ACHN (cell line): ENCODE results near the gene ATRNL1.

Experiments
- DNase-seq: peaks from one replicate; pipeline ENCODE4 v3.0.0-alpha.2; 2015
- in situ Hi-C: cut with HindIII; loops from 2 replicates; pipeline ENCODE4 v1.10.0; 2017; ENCODE audit warnings: low sequenced_read_pairs, low pct_ligation_motif_present, low pct_unique_long_range_greater_than_20kb

ATRNL1 gene

GRCh38 chr10:115844591-115844990 lies 751.4 kb downstream of the ATRNL1 start:
- no peak for DNase-seq
- in situ Hi-C loops, result no loop called here

DNA sequence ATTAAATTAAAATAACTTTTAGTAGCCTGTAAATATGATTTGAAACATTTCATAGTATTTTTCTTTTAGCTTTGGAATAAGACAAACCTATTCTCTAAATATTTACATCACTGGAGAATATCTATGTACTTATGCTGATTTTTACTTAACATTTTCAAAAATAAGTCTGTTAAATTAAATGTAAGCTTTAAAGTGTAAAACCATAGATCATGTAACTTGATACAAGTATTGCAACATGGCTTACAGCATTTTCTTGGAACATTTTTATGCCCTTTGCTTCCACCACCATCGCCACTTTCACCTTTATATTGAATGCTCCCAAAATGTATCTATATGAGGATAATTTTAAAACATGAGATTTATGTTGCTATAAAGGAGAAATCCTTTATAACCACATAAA lies 752.8 kb downstream of the ATRNL1 start:
- no peak for DNase-seq
- in situ Hi-C loops, result no loop called here

GRCh38 chr10:115846528-115846927 lies 753.4 kb downstream of the ATRNL1 start:
- in situ Hi-C loops, result no loop called here
- no peak for DNase-seq

DNA sequence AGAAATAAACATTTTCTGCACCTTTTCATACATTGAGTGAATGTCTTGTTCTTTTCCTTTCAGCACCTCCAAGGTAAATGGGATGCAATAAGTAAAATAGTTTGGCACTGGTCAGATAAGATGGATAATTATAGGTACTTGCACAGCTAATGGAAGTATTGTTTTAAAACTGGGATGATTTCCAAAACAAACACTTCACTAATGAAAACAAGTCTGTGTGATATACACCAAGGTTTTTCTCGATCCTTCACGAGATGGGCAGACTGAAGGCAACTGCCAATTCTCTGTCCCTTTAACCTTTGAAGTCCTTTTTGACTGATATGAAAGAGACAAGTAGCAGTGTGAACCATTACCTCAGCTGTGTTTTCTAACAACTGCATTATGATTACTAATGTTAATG lies 756.0 kb downstream of the ATRNL1 start:
- in situ Hi-C loops, result no loop called here
- DNase-seq, result no peak

DNA sequence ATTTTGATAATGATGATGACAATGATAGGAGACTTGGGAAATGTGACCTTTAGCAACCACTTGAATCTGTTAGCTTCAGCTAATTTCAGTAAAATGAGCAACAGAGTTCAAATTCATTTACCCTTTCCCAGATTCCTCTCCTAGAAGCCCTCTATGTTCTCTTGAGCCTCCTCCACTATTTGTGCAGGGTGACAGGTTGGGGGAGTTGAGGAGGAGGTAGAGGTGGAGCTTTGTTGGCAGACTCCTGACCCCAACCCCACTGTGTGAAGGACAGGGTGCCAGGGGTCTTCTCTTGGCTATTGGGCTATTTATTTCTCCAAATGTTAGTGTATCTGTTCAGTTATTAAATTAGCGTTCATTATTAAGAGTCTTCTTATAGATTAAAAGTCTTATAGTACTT lies 757.5 kb downstream of the ATRNL1 start:
- DNase-seq, result no peak
- in situ Hi-C loops, result no loop called here

DNA sequence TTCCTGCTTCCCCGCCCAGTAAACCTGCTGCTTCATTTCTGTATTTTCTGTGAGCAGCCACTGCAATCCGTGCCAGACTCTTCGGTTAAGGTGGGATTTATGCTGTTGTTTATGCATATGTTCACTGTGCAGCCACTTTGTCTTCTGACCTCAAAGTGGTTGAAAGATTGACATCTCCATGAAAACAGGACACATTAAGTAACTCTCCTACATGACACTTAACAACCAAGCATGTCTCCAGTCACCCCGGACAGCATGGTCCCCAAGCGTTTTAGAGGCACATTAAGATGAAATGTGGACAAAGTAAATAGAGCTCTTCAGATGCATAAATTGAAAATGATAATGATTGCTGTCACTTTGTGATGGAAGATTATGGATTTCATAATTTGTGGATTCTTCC lies 758.5 kb downstream of the ATRNL1 start:
- in situ Hi-C loops, result no loop called here
- DNase-seq, result no peak

GRCh38 chr10:115854740-115855435 lies 761.7 kb downstream of the ATRNL1 start:
- in situ Hi-C loops, result no loop called here
- no peak for DNase-seq

DNA sequence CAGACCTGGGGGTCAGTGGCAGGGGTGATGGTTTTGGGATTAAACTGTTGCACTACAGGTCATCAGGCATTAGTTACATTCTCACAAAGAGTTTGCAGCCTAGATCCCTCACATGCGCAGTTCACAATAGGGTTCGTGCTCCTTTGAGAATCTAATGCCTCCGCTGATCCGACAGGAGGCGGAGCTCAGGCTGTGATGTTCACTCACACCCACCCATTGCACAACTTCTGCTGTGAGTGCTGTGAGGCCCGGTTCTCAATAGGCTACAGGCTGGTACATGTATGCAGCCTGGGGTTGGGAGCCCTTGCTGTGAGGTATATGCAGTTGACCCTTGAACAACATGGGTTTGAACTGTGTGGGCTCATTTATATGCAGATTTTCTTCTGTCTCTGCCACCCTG lies 763.4 kb downstream of the ATRNL1 start:
- in situ Hi-C loops, result no loop called here
- no peak for DNase-seq

DNA sequence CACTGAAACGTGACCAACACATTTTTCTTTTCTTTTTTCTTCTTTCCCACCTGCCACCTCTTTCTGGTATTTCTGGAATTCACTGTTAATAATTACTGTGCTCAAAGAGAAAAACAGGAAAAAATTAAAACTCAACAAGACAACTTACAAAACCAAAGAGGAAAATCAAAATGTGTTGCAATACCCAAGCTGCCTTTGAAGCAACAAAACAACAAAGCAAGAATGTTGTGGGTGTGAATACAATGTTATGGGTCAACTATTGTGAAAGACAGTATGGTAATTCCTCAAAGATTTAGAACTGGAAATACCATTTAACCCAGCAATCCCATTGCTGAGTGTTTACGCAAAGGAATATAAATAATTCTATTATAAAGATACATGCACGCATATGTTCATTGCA lies 764.7 kb downstream of the ATRNL1 start:
- peak; percentile 9 for DNase-seq

DNA sequence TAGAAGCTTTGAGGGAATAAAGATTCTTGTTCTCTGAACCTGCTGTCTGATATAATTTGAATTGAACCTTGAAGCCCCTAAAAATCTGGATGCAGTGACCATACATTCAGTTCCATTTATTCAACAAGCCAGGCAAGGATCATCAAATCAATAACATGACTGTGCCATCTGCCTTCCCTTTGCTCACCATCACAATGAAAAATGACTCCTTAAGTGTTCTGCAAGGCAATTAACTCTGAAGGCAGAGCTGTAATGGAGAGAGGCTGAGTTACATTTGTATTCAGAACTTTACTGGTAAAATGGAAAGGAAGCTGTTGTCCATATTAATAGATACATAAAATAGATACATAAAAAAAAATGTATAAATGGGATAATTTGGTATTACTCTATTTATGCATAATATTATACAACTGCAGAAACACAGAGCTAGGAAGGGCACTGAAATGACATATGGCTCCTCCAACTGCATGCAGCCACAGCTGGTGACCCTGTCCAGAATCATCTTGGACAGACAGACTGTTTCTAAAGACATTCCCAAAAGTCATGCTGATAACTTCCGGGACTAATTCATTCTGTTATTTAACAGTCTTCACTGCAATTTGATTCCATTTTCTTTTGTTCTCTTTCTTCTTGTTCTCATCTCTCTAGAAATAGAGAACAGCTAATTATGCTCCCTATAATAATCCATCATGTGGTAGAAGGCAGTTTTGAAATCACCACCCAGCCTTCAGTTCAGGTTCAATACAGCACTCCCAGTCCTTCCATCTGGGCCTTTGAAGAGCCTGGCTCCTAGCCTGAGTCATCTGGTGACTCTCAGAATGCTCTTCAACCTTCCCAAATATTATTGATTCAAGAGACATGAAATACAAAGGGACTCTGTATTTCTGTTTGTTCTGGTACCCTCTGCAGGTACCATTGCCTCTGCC lies 767.3 kb downstream of the ATRNL1 start:
- no peak for DNase-seq
- in situ Hi-C loops, result no loop called here

More for the DNA sequence above, 764.7 kb downstream of the ATRNL1 start:
- in situ Hi-C loops, result no loop called here

DNA sequence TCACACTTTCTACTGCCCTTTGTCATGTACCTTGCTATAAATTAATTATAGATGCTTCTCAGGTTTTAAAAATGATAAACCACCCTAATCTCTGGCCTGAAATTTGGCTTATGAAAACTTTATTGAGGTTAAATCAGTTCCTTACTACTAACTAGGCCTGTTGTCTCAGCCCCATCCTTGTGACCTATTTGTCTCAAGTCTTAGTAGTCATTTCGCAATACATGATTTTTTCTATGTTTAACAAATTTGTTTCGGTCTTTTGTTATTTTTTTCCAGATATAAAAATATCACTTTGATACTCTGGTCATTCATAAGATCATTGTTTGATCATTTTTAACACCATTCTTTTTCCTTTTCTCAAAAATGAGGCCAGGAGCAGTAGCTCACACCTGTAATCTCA lies 768.3 kb downstream of the ATRNL1 start:
- DNase-seq, result no peak
- in situ Hi-C loops, result no loop called here

DNA sequence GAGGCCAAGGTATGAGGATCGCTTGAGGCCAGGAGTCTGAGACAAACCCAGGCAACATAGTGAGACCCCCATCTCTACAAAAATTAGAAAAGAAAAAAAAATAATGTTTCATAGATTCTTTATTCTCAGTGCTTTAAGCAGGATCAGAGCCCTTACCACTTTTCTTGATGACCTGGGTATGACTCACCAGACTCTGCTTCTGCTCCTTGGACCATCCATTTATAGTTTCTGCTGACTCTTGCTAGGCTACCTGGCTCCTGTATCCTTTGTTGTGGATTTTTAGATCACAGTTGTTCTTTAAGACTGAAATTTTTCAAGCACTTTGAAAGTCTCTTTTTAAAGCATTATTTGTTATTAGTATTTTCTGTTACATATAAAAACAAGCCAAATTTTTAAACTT lies 768.7 kb downstream of the ATRNL1 start:
- peak; percentile 57 for DNase-seq
- in situ Hi-C loops, result no loop called here

DNA sequence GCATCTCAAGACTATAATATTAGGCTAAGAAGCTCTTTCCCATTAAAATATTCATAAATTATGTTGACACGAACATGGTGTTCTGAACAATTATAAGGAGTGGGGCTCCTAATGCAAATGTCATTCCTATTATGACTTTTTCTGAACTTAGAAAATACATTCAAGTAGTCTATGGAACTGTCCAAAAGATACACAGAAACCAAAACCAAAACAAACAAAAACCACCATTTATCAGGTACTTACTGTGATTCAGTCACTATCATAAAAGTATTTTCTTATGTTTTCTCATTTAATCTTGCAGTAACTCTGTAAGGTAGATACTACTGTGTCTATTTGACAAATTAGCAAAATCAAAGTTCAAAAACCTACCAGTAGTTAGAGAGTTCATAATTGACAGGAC lies 773.0 kb downstream of the ATRNL1 start:
- in situ Hi-C loops, result no loop called here
- DNase-seq, result no peak

- no peak for DNase-seq
- in situ Hi-C loops, result no loop called here
Observed at GRCh38 chr10:115866691-115867090, 773.5 kb downstream of the ATRNL1 start.

DNA sequence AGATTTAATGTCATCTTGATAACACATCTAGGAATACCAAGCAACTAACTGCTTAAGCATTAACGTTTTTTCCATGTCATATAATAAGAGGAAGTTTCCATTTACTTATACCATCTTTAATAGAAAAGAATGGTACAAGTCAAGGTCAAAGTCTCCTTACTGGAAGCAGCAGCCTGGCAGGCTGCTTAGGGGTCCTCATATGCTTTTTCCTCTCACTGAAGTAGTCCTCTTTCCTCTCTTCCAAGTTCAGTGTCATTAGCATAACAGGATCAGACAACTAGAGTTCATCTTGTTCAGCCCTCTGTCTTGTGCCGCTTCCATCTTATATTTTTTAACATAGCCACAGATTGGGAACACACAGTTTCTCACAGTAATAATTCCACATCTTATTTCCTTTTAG lies 774.1 kb downstream of the ATRNL1 start:
- no peak for DNase-seq
- in situ Hi-C loops, result no loop called here

- in situ Hi-C loops, result no loop called here
- DNase-seq, result no peak
Observed at GRCh38 chr10:115871855-115872254, 778.7 kb downstream of the ATRNL1 start.

- in situ Hi-C loops, result no loop called here
- no peak for DNase-seq
Observed at GRCh38 chr10:115875172-115875571, 782.0 kb downstream of the ATRNL1 start.

DNA sequence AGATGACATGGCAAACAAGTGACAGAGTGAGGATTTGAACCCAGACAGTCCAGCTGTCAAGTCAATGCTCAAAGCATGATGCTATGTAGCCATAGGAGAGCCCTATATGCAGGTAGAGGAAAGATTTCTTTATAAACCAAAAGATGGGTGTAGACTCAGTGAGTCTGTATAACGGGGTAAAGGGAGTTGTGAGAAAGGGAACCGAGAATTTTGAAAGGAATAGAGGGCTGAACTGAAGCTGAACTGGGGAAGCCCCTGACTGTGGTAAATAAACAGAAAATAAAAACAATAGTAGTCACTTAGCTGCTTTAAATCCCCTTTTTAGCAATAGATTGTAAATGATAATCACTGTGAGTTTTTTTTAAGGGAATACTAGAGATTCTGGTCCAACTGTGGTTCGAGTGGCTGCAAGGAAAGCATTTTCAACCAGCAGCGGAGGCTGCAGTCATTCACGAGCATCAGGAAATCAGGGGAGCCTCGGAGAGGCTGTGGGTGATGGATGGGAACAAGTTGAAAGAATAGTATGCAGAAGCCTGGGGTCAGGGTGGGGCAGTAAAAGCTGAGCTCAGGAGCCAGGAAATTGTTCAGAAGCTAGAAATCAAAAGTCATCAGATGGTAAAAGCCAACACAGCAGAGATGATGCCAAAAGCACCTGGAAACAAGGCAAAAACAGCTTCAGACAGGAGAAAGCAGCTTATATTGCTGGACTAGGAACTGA lies 786.4 kb downstream of the ATRNL1 start:
- DNase-seq, result no peak
- in situ Hi-C loops, result no loop called here

- in situ Hi-C loops, result no loop called here
- no peak for DNase-seq
Observed at GRCh38 chr10:115882021-115882420, 788.9 kb downstream of the ATRNL1 start.
